Measurements from ENCODE around the gene MYLK.

DNA sequence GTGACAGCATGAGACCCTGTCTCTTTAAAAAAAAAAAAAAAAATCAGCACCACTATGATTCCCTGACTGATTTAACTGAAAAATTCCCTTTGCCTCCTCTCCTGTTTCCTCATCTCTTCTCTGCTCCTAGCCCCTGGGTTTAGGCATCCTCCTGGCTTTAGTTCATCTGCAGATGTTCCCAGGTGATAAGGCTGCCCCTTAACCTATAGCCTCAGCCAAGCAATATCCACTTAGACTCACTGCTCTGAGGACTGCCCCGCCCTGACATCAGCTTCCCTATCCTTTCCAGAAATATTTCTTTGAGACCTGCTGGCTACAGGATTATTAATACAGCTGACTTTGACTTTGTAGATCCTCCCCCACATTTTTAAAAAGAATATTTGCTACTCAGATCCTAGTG is 259.8 kb downstream of the MYLK start:
- TF ChIP-seq, protein P1, sequence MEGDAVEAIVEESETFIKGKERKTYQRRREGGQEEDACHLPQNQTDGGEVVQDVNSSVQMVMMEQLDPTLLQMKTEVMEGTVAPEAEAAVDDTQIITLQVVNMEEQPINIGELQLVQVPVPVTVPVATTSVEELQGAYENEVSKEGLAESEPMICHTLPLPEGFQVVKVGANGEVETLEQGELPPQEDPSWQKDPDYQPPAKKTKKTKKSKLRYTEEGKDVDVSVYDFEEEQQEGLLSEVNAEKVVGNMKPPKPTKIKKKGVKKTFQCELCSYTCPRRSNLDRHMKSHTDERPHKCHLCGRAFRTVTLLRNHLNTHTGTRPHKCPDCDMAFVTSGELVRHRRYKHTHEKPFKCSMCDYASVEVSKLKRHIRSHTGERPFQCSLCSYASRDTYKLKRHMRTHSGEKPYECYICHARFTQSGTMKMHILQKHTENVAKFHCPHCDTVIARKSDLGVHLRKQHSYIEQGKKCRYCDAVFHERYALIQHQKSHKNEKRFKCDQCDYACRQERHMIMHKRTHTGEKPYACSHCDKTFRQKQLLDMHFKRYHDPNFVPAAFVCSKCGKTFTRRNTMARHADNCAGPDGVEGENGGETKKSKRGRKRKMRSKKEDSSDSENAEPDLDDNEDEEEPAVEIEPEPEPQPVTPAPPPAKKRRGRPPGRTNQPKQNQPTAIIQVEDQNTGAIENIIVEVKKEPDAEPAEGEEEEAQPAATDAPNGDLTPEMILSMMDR (IDR thresholded peaks at IDR 0.05; ENCODE audit: insufficient read depth, low read length), result no peak
- TF ChIP-seq GABPA (IDR thresholded peaks at IDR 0.05; ENCODE audit: low read depth) (no peak), SPI1 (IDR thresholded peaks at IDR 0.05; ENCODE audit: borderline replicate concordance, low read depth) (no peak), POLR2AphosphoS5 (IDR thresholded peaks at IDR 0.05; ENCODE audit: low read depth) (no peak)
- TF ChIP-seq, protein P2, sequence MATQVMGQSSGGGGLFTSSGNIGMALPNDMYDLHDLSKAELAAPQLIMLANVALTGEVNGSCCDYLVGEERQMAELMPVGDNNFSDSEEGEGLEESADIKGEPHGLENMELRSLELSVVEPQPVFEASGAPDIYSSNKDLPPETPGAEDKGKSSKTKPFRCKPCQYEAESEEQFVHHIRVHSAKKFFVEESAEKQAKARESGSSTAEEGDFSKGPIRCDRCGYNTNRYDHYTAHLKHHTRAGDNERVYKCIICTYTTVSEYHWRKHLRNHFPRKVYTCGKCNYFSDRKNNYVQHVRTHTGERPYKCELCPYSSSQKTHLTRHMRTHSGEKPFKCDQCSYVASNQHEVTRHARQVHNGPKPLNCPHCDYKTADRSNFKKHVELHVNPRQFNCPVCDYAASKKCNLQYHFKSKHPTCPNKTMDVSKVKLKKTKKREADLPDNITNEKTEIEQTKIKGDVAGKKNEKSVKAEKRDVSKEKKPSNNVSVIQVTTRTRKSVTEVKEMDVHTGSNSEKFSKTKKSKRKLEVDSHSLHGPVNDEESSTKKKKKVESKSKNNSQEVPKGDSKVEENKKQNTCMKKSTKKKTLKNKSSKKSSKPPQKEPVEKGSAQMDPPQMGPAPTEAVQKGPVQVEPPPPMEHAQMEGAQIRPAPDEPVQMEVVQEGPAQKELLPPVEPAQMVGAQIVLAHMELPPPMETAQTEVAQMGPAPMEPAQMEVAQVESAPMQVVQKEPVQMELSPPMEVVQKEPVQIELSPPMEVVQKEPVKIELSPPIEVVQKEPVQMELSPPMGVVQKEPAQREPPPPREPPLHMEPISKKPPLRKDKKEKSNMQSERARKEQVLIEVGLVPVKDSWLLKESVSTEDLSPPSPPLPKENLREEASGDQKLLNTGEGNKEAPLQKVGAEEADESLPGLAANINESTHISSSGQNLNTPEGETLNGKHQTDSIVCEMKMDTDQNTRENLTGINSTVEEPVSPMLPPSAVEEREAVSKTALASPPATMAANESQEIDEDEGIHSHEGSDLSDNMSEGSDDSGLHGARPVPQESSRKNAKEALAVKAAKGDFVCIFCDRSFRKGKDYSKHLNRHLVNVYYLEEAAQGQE (IDR thresholded peaks at IDR 0.05; ENCODE audit: insufficient replicate concordance, low read depth), result no peak

Measured in HL-60 (cell line).